ENCODE results near the gene DOLPP1. TPM values are rescaled to one million over a fixed set of nuclear protein-coding genes. Genes with fewer than 3 reads are reported as not detected.
"Not testable (repeated sequence)": the region's sequence is repeated elsewhere in the genome, so short reads cannot be mapped to it uniquely, and the experiment has no call there.

Gene DOLPP1
- 13.4 and 17.1 TPM in 2 replicates for total RNA-seq (2014; rRNA removed; shearing (Covaris generic))
- 28.6 and 42.7 TPM in 2 replicates for polyA plus RNA-seq (2014; cell fraction: nucleus; rRNA removed)

GRCh38 chr9:129080601-129081387 lies at the start of gene DOLPP1:
Gene DOLPP1, plus strand, starts transcription at chr9:129081111. Its CDS starts 21 bp downstream, at chr9:129081132.
- DNase-seq (ENCODE audit: extremely low read depth, low read depth), result peak; percentile 99

DNA sequence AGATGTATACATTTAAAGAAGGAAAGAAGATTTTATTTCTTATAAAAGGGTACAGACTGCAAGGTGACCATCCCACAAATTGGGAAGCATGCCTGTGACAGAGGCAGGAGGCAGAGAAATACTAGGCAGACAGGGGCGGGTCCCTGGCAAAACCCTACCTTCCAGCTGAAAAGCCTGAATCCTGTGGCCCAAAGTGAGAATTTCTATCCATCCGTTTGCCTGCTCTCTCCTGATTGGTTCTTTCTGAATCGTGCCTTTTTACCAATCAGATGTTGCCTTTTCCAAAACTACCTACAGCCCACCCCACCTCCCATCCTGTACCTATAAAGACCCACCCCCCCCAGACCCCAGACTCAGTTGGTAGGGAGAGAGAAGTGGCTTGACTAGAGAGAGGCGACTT lies 49.4 kb upstream of the DOLPP1 start:
- DNase-seq (ENCODE audit: extremely low read depth, low read depth), result no peak

DNA sequence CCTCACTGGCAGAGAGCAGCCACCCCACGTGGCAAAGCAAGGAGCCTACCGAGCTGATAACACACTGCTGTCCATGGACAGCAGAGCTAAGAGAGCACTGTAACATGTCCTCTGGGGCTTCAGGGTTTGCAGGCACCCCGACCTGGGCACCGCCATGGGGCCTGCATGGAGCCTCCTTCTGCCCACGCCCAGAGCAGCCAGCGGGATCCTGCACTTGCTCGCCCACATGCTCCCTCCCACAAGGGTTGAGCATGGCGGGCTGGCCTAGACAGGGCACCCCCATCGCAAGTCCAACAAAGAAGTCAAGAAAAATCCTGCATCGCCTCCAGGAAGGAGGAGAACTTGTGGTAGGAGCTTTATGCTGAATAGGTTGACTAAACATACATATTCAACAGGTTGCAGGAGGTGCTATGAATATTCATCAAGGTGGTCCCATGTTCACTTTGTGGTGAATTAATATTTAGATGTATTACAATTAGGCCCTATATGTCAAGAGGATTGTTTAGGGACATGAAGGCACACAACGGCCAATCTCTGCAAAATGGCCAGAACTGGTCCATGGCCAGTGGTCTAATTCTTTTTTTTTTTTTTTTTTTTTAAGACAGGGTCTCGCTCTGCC lies 48.3 kb upstream of the DOLPP1 start:
- no peak for DNase-seq (ENCODE audit: extremely low read depth, low read depth)

- DNase-seq (ENCODE audit: extremely low read depth, low read depth), result no peak
Measured at GRCh38 chr9:129033216-129033615, 47.7 kb upstream of the DOLPP1 start.

DNA sequence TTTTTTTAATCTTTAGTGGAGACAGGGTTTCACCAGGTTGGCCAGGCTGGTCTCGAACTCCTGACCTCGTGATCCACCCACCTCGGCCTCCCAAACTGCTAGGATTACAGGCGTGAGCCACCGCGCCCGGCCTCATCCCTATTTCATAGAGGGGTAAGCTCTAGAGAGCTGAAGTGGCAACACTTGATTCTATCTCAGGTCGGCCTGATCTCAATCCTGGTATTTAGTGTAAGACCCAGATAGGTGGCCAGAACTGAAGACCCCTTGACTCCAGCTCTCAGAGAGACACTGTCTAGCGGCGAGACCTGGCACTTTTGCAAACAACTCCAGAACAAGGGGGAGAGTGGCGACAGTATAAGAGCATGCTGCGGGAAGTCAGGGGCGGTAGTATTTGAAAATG lies 45.1 kb upstream of the DOLPP1 start:
- DNase-seq (ENCODE audit: extremely low read depth, low read depth), result not testable (repeated sequence)

GRCh38 chr9:129036241-129036922 lies 44.5 kb upstream of the DOLPP1 start, which contains the start of gene MIGA2:
Gene MIGA2, plus strand, starts transcription at chr9:129036626. Its CDS starts 3,969 bp downstream, at chr9:129040595.
- DNase-seq (ENCODE audit: extremely low read depth, low read depth), result peak; percentile 99

- no peak for DNase-seq (ENCODE audit: extremely low read depth, low read depth)
Measured at GRCh38 chr9:129036923-129037766, 43.8 kb upstream of the DOLPP1 start.

DNA sequence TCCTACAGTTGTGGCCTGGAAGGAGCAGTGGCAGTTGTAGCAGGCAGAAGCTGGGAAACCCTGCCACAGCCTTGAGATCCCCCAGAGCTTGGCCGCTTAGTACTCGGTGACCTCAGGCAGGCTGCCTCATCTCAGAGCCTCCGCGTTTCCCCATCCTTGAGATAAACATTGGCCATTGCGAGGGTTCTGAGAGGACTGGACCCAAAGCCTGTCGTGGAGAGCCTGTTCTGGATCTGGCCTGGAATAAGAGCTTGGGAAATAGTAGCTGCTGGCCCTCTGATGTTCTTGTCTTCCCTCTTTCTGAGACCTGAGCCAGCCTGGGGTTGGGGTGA lies 43.2 kb upstream of the DOLPP1 start:
- no peak for DNase-seq (ENCODE audit: extremely low read depth, low read depth)

GRCh38 chr9:129038109-129038852 lies 42.6 kb upstream of the DOLPP1 start:
- no peak for DNase-seq (ENCODE audit: extremely low read depth, low read depth)

DNA sequence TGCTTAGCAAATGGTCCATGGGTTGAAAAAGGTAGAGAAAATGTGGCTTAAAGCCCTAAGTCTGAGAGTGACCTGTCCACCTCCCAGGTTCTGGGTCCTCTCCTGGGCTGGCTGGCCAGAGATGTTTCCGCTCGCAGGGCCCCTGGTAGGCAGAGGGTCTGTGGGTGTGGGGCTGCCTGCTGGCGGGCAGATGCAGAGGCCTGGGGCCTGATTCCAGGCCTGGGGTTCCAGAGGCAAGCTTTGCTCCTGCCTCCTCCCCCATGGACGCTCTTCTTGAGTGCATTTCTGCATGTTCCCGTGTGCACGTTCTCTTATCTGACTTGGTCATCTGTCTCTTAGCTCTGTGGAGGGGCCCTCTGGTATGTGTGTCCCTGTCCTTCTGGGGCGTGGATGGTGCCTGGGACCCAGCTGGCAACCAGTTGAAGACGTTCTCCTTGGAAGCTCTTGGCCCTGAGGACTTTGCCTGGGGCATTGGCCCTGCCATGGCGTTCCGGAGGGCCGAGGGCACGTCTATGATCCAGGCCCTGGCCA lies 40.7 kb upstream of the DOLPP1 start:
- DNase-seq (ENCODE audit: extremely low read depth, low read depth), result no peak

- DNase-seq (ENCODE audit: extremely low read depth, low read depth), result no peak
Measured at GRCh38 chr9:129042016-129042415, 38.9 kb upstream of the DOLPP1 start.

- DNase-seq (ENCODE audit: extremely low read depth, low read depth), result no peak
Measured at GRCh38 chr9:129052592-129052991, 28.3 kb upstream of the DOLPP1 start.

GRCh38 chr9:129053020-129053419 lies 27.9 kb upstream of the DOLPP1 start:
- DNase-seq (ENCODE audit: extremely low read depth, low read depth), result no peak

GRCh38 chr9:129054163-129054851 lies 26.6 kb upstream of the DOLPP1 start:
- no peak for DNase-seq (ENCODE audit: extremely low read depth, low read depth)

DNA sequence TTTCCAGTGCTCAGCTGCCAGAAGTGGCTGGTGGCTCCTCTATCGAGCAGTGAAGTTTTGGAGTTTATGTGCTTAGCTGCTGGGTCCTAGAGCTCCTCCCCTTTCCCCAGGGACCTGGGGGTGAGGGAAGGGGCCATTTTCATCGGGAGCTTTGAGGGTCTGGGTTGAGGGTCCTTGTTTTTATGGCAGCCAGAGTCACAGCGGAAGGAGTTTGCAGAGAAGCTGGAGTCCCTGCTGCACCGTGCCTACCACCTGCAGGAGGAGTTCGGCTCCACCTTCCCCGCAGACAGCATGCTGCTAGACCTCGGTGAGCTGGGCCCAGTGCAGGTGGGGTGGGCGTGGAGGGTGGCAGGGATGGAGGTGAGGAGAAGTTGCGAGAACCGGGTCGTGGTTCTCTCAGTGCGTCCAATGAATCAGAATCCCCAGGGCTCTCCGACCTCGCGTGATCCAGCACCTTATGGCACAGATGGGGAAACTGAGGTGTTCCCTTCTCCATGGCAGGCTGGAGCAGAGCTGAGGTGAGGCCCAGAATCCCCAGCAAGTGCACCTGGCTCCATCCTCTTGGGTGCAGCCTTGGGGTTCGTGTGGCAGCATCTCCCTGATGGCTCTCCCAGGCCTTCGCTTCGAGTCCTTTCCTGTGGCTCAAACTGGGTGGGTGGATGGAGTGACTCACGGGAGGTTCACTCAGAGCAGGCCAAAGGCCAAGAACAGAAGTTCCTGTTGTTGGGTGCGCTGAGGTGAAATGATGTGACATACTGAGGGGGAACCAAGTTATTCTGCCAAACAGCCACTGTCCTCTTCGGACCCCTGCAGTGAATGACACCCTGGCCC lies 21.7 kb upstream of the DOLPP1 start:
- no peak for DNase-seq (ENCODE audit: extremely low read depth, low read depth)

GRCh38 chr9:129059796-129060785 lies 20.8 kb upstream of the DOLPP1 start:
- DNase-seq (ENCODE audit: extremely low read depth, low read depth), result no peak

DNA sequence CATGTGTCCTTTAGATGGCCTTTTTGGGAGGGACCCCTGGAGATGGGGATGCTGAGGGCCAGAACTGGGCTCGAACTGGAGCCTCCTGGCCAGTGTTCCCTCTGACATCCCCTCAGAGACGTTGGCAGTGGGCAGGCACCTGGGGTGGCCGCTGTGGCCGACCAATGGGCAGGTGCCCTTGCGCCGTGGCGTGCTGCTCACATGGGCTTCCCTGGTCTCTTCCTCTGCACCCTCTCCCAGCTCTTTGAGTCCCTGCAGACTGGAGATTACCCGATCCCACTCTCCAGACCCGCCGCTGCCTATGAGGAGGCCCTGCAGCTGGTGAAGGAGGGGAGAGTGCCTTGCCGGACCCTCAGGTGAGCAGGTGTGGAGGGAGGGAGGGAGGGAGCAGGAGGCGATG lies 19.9 kb upstream of the DOLPP1 start:
- DNase-seq (ENCODE audit: extremely low read depth, low read depth), result no peak

All from NCI-H460 (cell line).